A549 (cell line): Measurements from ENCODE around the gene SOX8. TPM values are rescaled to one million over a fixed set of nuclear protein-coding genes. Genes with fewer than 3 reads are reported as not detected.

ENCODE experiments used
- ATAC-seq, 2 experiments: fragments of 200-7000 bp in 1 of 2; fragments of >200 bp in 1 of 2; cut with Nextera tagmentation in 1 of 2; cut with Tn5 transposase in 1 of 2; 3 replicates each; pipeline versions ENCODE4 v1.8.0 to v1.9.1; 2018 to 2020; ENCODE audit warnings: mild to moderate bottlenecking in 1 of 2, moderate library complexity in 1 of 2
- CTCF ChIA-PET: fragments of 300-600 bp; sonication (Branson Sonifier 250); formaldehyde crosslinking; extraction: SDS; loops from one replicate; lab custom pipeline; 2021; ENCODE audit warnings: antibody characterized with exemption, inconsistent platforms; lab: Yijun Ruan, JAX
- POLR2A ChIA-PET: fragments of 350-600 bp; formaldehyde crosslinking; extraction: SDS; loops from one replicate; lab custom pipeline; 2021; ENCODE audit warnings: antibody characterized with exemption, inconsistent platforms; lab: Yijun Ruan, JAX
- DNase-seq, 2 experiments: peaks; one replicate each; pipeline versions ENCODE4 v3.0.0 to v3.0.0-alpha.2; 2011 to 2016; ENCODE audit warnings: low read depth in 1 of 2, low spot score in 1 of 2
- FAIRE-seq: peaks from 2 replicates; lab custom pipeline; 2011; peaks lifted over from hg19 to GRCh38; lab: Jason Lieb, UNC
- H3K27ac ChIP-seq, 2 experiments: fragments of >200 bp; sonication (Bioruptor Twin); formaldehyde crosslinking; 3 replicates each; pipeline ENCODE4 v1.5.1; 2016 to 2017
- H3K4me1 ChIP-seq: fragments of >200 bp; sonication (Bioruptor Twin); formaldehyde crosslinking; 3 replicates; pipeline ENCODE4 v1.6.1; 2016
- H3K4me2 ChIP-seq: fragments of >200 bp; sonication (Bioruptor Twin); formaldehyde crosslinking; 3 replicates; pipeline ENCODE4 v1.6.1; 2016
- H3K4me3 ChIP-seq: fragments of >200 bp; sonication (Bioruptor Twin); formaldehyde crosslinking; 3 replicates; pipeline ENCODE4 v1.5.1; 2016
- H3K9me3 ChIP-seq: fragments of >200 bp; sonication (Bioruptor Twin); formaldehyde crosslinking; 3 replicates; pipeline ENCODE4 v1.6.1; 2016
- BCL3 ChIP-seq: fragments of >200 bp; sonication (Bioruptor Twin); formaldehyde crosslinking; IDR thresholded peaks from 3 replicates; pipeline ENCODE4 v1.6.1; 2016
- EP300 ChIP-seq, 2 experiments: fragments of >200 bp; sonication (Bioruptor Twin); formaldehyde crosslinking; IDR thresholded peaks; 2 replicates in 1 of 2; 3 replicates in 1 of 2; pipeline ENCODE4 v1.6.1; 2016 to 2017
- ESRRA ChIP-seq: fragments of 150-350 bp; IDR thresholded peaks from 2 replicates; pipeline ENCODE4 v1.6.1; 2014; ENCODE audit warnings: mild to moderate bottlenecking, low read length, borderline replicate concordance
- FOSB ChIP-seq: fragments of 250-450 bp; sonication (Bioruptor Pico); IDR thresholded peaks from 2 replicates; pipeline ENCODE4 v1.5.0; 2020; ENCODE audit warnings: mild to moderate bottlenecking, moderate library complexity
- FOXS1 ChIP-seq: fragments of 250-450 bp; sonication (Bioruptor Pico); IDR thresholded peaks from 2 replicates; pipeline ENCODE4 v1.5.0; 2020; ENCODE audit warnings: mild to moderate bottlenecking, moderate library complexity
- HEYL ChIP-seq: fragments of 250-450 bp; sonication (Bioruptor Pico); IDR thresholded peaks from 2 replicates; pipeline ENCODE4 v1.8.0; 2021; ENCODE audit warnings: mild to moderate bottlenecking, moderate library complexity
- HOXA7 ChIP-seq: fragments of 250-450 bp; sonication (Bioruptor Pico); IDR thresholded peaks from 2 replicates; pipeline ENCODE4 v1.5.0; 2020; ENCODE audit warnings: mild to moderate bottlenecking, moderate library complexity
- HOXB13 ChIP-seq: fragments of 250-450 bp; sonication (Bioruptor Pico); IDR thresholded peaks from 2 replicates; pipeline ENCODE4 v1.5.0; 2020; ENCODE audit warnings: low read depth, mild to moderate bottlenecking, moderate library complexity
- KDM1A ChIP-seq: fragments of 200-600 bp; sonication (generic); IDR thresholded peaks from 2 replicates; pipeline ENCODE4 v1.6.1; 2016; ENCODE audit warnings: low read depth, mild to moderate bottlenecking
- MAFK ChIP-seq: fragments of 450-650 bp; IDR thresholded peaks from 2 replicates; pipeline ENCODE4 v1.6.1; 2014; ENCODE audit not compliant: partially characterized antibody
- MAZ ChIP-seq: fragments of 150-350 bp; IDR thresholded peaks from 2 replicates; pipeline ENCODE4 v1.6.1; 2014; ENCODE audit warnings: antibody characterized with exemption, low read depth, low read length, borderline replicate concordance
- MYC ChIP-seq: IDR thresholded peaks from 2 replicates; pipeline ENCODE4 v1.6.1; 2012; ENCODE audit warnings: mild to moderate bottlenecking, inconsistent platforms, low read length, improper control_type of control experiment, borderline replicate concordance
- NR3C1 ChIP-seq: fragments of >200 bp; sonication (Bioruptor Twin); formaldehyde crosslinking; IDR thresholded peaks from 3 replicates; pipeline ENCODE4 v1.6.1; 2017
- POLR2AphosphoS2 ChIP-seq: conservative IDR thresholded peaks from 2 replicates; pipeline ENCODE4 v1.6.1; 2012; ENCODE audit warnings: low read length, improper control_type of control experiment, inconsistent platforms
- RARB ChIP-seq: fragments of 250-450 bp; sonication (Bioruptor Pico); IDR thresholded peaks from 2 replicates; pipeline ENCODE4 v1.8.0; 2021; ENCODE audit warnings: mild to moderate bottlenecking, moderate library complexity
- RCOR1 ChIP-seq: fragments of 150-350 bp; IDR thresholded peaks from 2 replicates; pipeline ENCODE4 v1.6.1; 2014; ENCODE audit warnings: antibody characterized with exemption, low read length, low read depth
- RFX5 ChIP-seq: fragments of 450-650 bp; IDR thresholded peaks from 2 replicates; pipeline ENCODE4 v1.7.1; 2014; ENCODE audit warnings: antibody characterized with exemption, mild to moderate bottlenecking, moderate library complexity
- TFCP2L1 ChIP-seq: fragments of 250-450 bp; sonication (Bioruptor Pico); IDR thresholded peaks from 2 replicates; pipeline ENCODE4 v1.5.0; 2021; ENCODE audit warnings: mild to moderate bottlenecking
- ZFP36 ChIP-seq: fragments of 450-650 bp; IDR thresholded peaks from 2 replicates; pipeline ENCODE4 v1.6.1; 2014; ENCODE audit warnings: borderline replicate concordance; ENCODE audit not compliant: partially characterized antibody
- WGBS: methylation state at CpG from one replicate; pipeline ENCODE4 v1.1.6; 2017; ENCODE audit errors: missing lambda C conversion rate; 5-methylcytosine and 5-hydroxymethylcytosine counted together
- polyA plus RNA-seq, 4 experiments: library from polyadenylated mRNA; depleted of rRNA in 3 of 4; stranded (reverse); fragments of >200 nt; fragmentation: RNase III in 1 of 4; extraction: RNeasy Plus Mini Kit Qiagen cat#74134 plus additional on column Dnase treatment in 1 of 4; gene quantifications; 2 replicates in 3 of 4; 3 replicates in 1 of 4; pipeline ENCODE4 v1.2.3, GENCODE V29; 2011 to 2017
- TF ChIP-seq, protein P1 (sequence below): fragments of 250-450 bp; sonication (Bioruptor Pico); IDR thresholded peaks from 2 replicates; pipeline ENCODE4 v1.5.0; 2020; ENCODE audit warnings: low read depth, mild to moderate bottlenecking, moderate library complexity
- TF ChIP-seq, protein P2 (sequence below): fragments of 450-650 bp; IDR thresholded peaks from 2 replicates; pipeline ENCODE4 v1.6.1; 2014; ENCODE audit warnings: antibody characterized with exemption
- TF ChIP-seq, protein P3 (sequence below): IDR thresholded peaks from 2 replicates; pipeline ENCODE4 v1.6.1; 2012
- TF ChIP-seq, protein P4 (sequence below): IDR thresholded peaks from 2 replicates; pipeline ENCODE4 v1.6.1; 2012
- TF ChIP-seq, protein P5 (sequence below): fragments of 150-350 bp; IDR thresholded peaks from 2 replicates; pipeline ENCODE4 v1.6.1; 2014; ENCODE audit warnings: low read depth, mild to moderate bottlenecking, low read length

Gene SOX8
- polyA plus RNA-seq, 2 of the 4 experiments (the other 2 are of a cell fraction) = 0.06 to 0.22 TPM

DNA sequence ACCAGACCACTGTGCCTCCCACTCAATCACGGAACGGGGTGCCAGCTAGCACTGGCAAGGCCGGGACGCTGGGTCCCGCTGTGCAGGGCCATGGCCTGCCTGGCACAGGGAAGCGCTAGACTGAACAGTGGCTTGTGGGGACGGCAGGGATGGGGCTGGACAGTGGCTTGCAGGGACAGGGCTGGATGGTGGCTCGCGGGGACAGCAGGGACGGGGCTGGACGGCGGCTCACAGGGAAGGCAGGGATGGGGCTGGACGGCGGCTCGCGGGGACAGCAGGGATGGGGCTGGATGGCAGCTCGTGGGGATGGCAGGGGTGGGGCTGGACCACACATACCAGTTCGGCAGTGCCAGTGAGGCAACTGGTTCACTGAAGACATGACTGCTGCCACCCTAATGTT, 43.4 kb upstream of the SOX8 start:
- Histone ChIP-seq H3K27ac (no peak overlapping the region), H3K4me3 (no peak overlapping the region), H3K4me1 (no peaks in the 10 kb centered on the region), H3K9me3 (no peaks in the 10 kb centered on the region), H3K4me2 (no peak overlapping the region)
- ATAC-seq (no peak), FAIRE-seq (no peak), DNase-seq (no peak)
- TF ChIP-seq, protein P1, sequence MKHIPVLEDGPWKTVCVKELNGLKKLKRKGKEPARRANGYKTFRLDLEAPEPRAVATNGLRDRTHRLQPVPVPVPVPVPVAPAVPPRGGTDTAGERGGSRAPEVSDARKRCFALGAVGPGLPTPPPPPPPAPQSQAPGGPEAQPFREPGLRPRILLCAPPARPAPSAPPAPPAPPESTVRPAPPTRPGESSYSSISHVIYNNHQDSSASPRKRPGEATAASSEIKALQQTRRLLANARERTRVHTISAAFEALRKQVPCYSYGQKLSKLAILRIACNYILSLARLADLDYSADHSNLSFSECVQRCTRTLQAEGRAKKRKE (CRISPR knock-in tag) = no peak
- TF ChIP-seq NR3C1 (no peak), RFX5 (no peak), HOXA7 (no peak), HEYL (no peak), BCL3 (no peak), RARB (CRISPR knock-in tag) (no peak), EP300 (IDR thresholded peaks at IDR 0.05) (no peak), ESRRA (no peak), FOSB (no peak), MYC (no peak), ZFP36 (no peak)
- TF ChIP-seq, protein P2, sequence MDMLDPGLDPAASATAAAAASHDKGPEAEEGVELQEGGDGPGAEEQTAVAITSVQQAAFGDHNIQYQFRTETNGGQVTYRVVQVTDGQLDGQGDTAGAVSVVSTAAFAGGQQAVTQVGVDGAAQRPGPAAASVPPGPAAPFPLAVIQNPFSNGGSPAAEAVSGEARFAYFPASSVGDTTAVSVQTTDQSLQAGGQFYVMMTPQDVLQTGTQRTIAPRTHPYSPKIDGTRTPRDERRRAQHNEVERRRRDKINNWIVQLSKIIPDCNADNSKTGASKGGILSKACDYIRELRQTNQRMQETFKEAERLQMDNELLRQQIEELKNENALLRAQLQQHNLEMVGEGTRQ = no peak
- ChIA-PET POLR2A (no interaction called here), CTCF (interaction anchor here (2.9 kb wide), 1 partner anchor 118 kb away, joined by 11 read pairs; no protein-coding TSS in a partner anchor)
- 83% methylated on average over 16 of the region's 18 CpGs for WGBS

GRCh38 chr16:938752-939151, 42.8 kb upstream of the SOX8 start:
- 54% methylated on average over 9 of the region's 9 CpGs for WGBS
- no peak for FAIRE-seq

GRCh38 chr16:939311-939710, 42.3 kb upstream of the SOX8 start:
- DNase-seq = no peak
- TF ChIP-seq POLR2AphosphoS2 = no peak
- TF ChIP-seq RARB (CRISPR knock-in tag) = no peak
- H3K27ac ChIP-seq = no peak overlapping the region
- no peak for FAIRE-seq
- H3K4me2 ChIP-seq = no peak overlapping the region
- no peaks in the 10 kb centered on the region for H3K4me1 ChIP-seq
- ChIA-PET POLR2A (no interaction called here), CTCF (no interaction called here)
- 89% methylated on average over 27 of the region's 27 CpGs for WGBS
- H3K4me3 ChIP-seq = no peak overlapping the region
- no peak for ATAC-seq
- no peaks in the 10 kb centered on the region for H3K9me3 ChIP-seq

More at GRCh38 chr16:938752-939151, 42.8 kb upstream of the SOX8 start:
- Histone ChIP-seq H3K27ac (no peak overlapping the region), H3K4me3 (no peak overlapping the region), H3K4me2 (no peak overlapping the region), H3K4me1 (no peaks in the 10 kb centered on the region), H3K9me3 (no peaks in the 10 kb centered on the region)
- POLR2A ChIA-PET = no interaction called here
- DNase-seq = no peak
- no peak for ATAC-seq
- CTCF ChIA-PET = interaction anchor here (2.9 kb wide), 1 partner anchor 117 kb away, joined by 11 read pairs; no protein-coding TSS in a partner anchor
- TF ChIP-seq KDM1A = no peak
- TF ChIP-seq, all 56 proteins: peak for 0

DNA sequence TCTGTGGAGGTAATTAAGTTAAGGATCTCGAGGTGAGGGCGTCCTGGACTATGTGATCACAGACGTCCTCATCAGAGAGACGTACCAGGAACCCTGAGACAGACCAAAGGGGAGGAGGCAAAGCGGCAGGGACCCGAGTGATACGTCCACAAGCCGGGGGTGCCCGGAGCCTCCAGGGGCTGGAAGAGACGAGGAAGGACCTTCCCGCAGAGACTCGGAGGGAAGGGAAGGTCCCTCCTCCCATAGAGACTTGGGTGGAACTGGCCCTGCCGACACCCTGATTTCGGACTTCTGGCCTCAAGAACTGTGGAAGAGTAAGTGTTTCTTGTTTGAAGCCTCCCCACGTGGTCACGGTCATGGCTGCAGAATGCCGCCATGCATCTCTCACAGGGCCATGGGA, 41.6 kb upstream of the SOX8 start:
- H3K9me3 ChIP-seq = no peaks in the 10 kb centered on the region
- no peak for FAIRE-seq
- H3K4me1 ChIP-seq = no peaks in the 10 kb centered on the region
- no peak overlapping the region for H3K27ac ChIP-seq
- TF ChIP-seq, protein P3, sequence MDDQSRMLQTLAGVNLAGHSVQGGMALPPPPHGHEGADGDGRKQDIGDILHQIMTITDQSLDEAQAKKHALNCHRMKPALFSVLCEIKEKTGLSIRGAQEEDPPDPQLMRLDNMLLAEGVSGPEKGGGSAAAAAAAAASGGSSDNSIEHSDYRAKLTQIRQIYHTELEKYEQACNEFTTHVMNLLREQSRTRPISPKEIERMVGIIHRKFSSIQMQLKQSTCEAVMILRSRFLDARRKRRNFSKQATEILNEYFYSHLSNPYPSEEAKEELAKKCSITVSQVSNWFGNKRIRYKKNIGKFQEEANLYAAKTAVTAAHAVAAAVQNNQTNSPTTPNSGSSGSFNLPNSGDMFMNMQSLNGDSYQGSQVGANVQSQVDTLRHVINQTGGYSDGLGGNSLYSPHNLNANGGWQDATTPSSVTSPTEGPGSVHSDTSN = no peak
- no peak for TF ChIP-seq MAZ
- TF ChIP-seq MAFK = no peak
- no peak for TF ChIP-seq TFCP2L1 (CRISPR knock-in tag)
- TF ChIP-seq FOXS1 (CRISPR knock-in tag) = no peak
- TF ChIP-seq, protein P4, sequence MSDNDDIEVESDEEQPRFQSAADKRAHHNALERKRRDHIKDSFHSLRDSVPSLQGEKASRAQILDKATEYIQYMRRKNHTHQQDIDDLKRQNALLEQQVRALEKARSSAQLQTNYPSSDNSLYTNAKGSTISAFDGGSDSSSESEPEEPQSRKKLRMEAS = no peak
- TF ChIP-seq, protein P5, sequence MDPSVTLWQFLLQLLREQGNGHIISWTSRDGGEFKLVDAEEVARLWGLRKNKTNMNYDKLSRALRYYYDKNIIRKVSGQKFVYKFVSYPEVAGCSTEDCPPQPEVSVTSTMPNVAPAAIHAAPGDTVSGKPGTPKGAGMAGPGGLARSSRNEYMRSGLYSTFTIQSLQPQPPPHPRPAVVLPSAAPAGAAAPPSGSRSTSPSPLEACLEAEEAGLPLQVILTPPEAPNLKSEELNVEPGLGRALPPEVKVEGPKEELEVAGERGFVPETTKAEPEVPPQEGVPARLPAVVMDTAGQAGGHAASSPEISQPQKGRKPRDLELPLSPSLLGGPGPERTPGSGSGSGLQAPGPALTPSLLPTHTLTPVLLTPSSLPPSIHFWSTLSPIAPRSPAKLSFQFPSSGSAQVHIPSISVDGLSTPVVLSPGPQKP = no peak
- TF ChIP-seq RCOR1 = no peak
- TF ChIP-seq HOXB13 (CRISPR knock-in tag) = no peak
- TF ChIP-seq, all 56 proteins: peak for 0
- ChIA-PET POLR2A (no interaction called here), CTCF (no interaction called here)
- Histone ChIP-seq H3K4me3 (no peak overlapping the region), H3K4me2 (no peak overlapping the region)
- no peak for ATAC-seq
- no peak for DNase-seq
- 79% methylated on average over 17 of the region's 17 CpGs for WGBS
